Measurements from ENCODE around the gene EEA1. TPM values are rescaled to one million over a fixed set of nuclear protein-coding genes. Genes with fewer than 3 reads are reported as not detected.

Gene EEA1
- polyA plus RNA-seq, 4 donors: 15.0 to 18.7 (median 17.1) TPM

- no peak for DNase-seq (ENCODE audit: low read depth in 4 of 4, low spot score in 3 of 4)
Measured at GRCh38 chr12:92939116-92939515, 10.0 kb upstream of the EEA1 start.

DNA sequence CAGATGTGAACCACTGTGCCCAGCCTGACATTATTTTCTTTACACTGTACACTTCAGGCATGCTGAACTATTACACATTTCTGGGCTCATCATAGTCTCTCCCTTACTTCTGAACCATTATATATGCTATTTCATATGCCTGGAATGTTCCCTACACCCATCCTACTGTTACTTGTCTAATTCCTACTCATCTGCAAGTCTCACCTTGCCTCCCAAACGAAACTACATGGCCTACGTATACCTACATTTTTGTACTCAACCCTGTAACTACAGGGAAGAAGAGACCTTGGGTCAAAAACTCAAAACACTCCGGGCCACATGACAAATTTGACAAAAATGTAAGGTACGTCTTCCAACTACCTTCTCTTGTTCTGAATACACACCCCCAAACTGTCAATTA is 9.5 kb upstream of the EEA1 start:
- DNase-seq (ENCODE audit: low read depth in 4 of 4, low spot score in 3 of 4): no peak

- DNase-seq (ENCODE audit: low read depth in 4 of 4, low spot score in 3 of 4): no peak
Measured at GRCh38 chr12:92938018-92938417, 8.9 kb upstream of the EEA1 start.

- no peak for DNase-seq (ENCODE audit: low read depth in 4 of 4, low spot score in 3 of 4)
Measured at GRCh38 chr12:92933606-92934005, 4.5 kb upstream of the EEA1 start.

DNA sequence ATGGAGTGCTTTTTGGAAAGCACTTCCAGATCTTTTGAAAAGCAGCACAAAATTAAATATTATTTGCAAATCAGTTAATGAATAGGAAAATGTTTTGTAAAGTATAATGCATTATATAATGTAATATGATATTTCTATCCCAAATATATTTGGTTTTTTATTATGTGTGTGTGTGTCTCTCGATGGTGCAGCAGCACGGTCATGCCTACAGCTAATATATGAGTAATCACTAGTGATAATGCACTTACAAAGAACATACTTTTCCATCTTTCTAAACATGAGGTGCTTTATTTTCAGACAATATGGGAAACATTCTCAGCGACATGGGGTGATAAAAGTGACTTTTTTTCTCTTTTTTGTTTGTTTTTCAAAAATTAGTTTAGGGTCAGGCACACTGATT is 1.3 kb upstream of the EEA1 start:
- no peak for DNase-seq (ENCODE audit: low read depth in 4 of 4, low spot score in 3 of 4)

DNA sequence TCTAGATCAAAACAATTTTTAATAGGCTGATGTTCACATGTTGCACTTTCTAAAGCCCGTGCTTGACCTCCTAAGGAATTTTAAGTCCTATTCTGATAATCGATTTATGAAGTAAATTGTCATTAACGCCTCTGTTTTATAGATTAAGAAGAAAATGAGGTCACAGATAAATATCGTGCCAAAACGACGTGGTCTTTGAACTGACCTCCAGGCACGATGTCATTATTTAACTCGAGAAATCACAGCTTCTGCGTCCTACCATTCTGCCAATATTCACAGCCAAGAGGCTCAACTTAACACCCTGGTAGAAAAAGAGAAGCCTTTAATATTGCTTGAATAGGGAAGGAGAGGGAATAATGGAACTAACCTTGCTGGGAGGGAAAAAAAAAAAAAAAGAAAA is 888 bp upstream of the EEA1 start:
- no peak for DNase-seq (ENCODE audit: low read depth in 4 of 4, low spot score in 3 of 4)

GRCh38 chr12:92928421-92928961 is 604 bp downstream of the EEA1 start:
- DNase-seq (ENCODE audit: low read depth in 4 of 4, low spot score in 3 of 4): no peak

DNA sequence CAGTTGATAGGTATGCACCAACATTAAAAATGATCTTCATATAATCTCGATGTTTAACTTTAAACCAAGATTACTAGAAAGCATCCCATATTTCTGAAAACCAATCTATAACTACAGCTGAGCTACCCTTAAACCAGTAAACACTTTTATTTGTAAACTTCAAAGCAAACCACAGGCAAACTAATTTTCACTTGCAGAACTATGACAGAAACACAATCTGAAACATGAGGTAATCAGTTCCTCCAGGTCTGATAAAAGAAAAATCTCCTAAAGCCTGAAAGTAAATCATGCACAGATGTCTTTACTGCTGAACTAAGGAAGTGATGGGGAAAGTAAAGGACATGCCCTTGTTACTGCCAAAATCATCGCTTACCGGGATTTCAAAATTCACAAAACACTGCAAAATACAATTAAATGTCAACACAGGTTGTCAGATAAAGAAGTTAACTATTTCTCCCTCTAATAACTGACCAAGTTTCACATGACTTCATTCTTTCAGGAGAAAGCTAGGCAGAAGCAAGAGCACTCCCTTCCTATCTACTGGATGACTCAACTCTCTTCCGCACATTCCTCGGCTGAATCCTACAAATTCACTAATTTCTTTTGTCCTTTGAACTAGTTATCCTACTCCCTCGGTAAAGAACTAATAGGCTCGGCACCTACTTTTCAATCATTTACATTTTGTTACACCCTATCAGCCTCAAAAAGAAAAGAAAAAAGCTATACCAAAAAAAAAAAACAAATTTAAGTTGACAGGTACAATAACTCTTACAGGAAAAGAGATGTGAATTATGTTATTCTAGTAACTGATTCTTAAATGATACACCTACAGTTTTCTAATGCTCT is 1.4 kb downstream of the EEA1 start:
- DNase-seq (ENCODE audit: low read depth in 4 of 4, low spot score in 3 of 4): no peak

- no peak for DNase-seq (ENCODE audit: low read depth in 4 of 4, low spot score in 3 of 4)
Measured at GRCh38 chr12:92927055-92927435, 2.0 kb downstream of the EEA1 start.

DNA sequence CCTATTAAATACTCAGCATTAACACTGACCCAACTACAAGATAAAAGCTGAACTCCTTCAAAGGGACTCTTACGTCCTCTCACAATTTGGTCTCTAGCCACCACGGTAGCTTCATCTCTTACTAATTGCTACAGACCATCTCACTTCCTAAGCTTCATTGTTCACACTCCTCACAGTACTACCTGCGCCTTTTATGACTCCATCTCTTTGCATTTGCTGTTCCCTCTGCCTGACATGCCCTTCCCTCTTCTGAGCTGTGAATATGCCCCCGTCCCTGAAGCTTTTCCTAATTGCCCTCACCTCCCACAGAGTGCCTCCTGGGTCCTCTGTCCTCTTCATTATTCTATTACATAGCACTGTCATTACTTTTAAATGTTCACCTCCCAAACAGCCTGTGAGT is 2.5 kb downstream of the EEA1 start:
- DNase-seq (ENCODE audit: low read depth in 4 of 4, low spot score in 3 of 4): no peak

GRCh38 chr12:92921877-92922276 is 7.2 kb downstream of the EEA1 start:
- DNase-seq (ENCODE audit: low read depth in 4 of 4, low spot score in 3 of 4): no peak

DNA sequence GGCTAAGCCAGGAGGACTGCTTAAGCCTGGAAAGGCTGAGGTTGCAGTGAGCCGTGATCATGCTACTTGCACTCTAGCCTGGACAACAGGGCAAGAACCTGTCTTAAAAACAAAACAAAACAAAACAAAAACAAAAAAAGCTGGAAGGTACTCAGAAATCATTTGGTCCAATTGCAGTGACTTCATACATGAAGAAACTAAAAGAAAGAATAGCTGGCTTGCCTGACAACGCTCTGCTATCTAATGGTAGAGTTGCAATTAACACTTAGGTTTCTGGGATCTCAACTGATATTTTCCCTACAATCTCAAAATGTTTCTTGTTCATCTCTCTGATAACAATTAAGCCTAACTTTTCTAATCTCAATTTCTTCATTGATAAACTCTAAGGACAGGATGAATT is 13.7 kb downstream of the EEA1 start:
- DNase-seq (ENCODE audit: low read depth in 4 of 4, low spot score in 3 of 4): no peak

DNA sequence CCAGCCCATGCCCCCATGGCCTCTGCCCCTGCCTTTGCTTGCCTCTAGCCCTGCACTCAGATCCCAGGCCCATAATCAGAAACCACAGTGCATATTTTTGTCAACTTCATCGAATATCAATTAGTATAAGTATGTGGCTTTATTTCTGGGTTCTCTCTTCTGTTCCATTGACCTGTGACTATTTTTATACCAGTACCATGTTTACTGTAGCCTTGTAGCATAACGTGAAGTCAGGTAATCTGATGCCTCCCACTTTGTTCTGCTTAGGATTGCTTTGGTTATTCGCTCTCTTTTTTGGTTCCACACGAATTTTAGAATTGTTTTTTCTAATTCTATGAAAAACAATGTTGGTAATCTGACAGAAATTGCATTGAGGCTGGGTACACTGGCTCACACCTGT is 14.9 kb downstream of the EEA1 start:
- no peak for DNase-seq (ENCODE audit: low read depth in 4 of 4, low spot score in 3 of 4)

DNA sequence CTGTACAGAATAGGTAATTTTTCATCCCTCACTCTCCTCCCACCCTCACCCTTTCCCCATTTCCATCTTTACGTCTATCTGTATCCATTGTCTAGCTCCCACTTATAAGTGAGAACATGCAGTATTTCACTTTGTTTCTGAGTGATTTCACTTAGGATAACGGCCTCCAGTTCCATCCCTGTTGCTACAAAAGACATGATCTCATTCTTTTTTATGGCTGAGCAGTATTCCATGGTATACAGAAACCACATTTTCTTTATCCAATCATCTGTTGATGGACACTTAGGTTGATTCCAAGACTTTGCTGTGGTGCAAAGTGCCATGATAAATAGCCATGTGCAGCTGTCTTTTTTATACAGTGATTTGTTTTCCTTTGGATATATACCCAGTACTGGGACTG is 16.4 kb downstream of the EEA1 start:
- no peak for DNase-seq (ENCODE audit: low read depth in 4 of 4, low spot score in 3 of 4)

DNA sequence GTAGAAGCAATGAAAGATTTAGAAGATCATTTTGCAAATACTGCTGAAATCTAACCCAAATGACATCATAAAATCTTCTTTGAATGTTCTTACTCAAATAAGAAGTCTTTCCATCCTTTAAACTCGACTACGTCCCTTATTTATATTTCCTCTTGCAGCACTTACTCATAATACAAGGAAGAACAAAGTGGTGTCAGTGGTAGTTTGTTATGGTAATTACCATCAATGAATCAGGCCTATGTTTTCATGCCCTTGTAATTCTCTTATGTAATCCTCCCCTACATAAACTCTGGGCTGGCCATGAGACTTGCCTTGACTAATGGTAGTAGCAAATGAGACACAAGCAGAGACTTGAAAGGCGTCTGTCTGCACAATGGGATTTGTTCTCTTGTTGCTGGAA is 17.0 kb downstream of the EEA1 start:
- DNase-seq (ENCODE audit: low read depth in 4 of 4, low spot score in 3 of 4): no peak

GRCh38 chr12:92911339-92911738 is 17.8 kb downstream of the EEA1 start:
- DNase-seq (ENCODE audit: low read depth in 4 of 4, low spot score in 3 of 4): no peak

DNA sequence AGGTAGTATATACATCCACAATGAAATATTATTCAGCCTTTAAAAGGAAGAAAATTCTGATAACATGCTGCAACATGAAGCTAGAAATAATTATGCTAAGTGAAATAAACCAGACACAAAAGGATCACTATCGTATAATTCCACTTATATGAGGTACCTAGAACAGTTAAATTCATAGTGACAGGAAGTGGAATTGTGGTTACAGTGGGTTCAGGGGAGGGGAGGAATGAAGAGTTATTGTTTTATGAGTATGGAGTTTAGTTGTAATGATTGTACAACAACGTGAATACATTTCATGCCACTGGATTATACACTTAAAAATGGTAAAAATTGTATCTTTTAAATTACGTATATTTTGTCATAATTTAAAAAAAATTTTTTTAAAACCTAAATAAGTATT is 21.0 kb downstream of the EEA1 start:
- DNase-seq (ENCODE audit: low read depth in 4 of 4, low spot score in 3 of 4): no peak

- no peak for DNase-seq (ENCODE audit: low read depth in 4 of 4, low spot score in 3 of 4)
Measured at GRCh38 chr12:92905811-92906554, 23.1 kb downstream of the EEA1 start.

DNA sequence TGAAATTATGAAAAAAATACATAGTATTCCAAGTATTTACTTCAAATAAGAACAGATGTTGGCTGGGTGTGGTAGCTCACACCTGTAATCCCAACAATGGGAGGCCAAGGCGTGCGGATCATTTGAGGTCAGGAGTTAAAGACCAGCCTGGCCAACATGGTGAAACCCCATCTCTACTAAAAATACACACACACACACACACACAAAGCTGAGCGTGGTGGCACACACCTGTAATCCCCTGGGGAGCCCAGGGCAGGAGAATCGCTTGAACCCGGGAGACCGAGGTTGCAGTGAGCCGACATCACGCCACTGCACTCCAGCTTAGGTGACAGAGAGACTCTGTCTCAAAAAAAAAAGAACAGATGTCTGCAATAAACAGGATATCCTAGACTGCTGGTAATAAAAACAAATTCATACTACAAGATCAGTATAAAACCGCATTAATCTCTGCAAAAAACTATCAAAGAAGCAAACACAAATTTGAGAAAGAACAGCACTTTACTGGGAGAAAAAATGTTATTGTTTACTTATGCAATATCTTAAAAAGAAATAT is 23.8 kb downstream of the EEA1 start:
- no peak for DNase-seq (ENCODE audit: low read depth in 4 of 4, low spot score in 3 of 4)

- no peak for DNase-seq (ENCODE audit: low read depth in 4 of 4, low spot score in 3 of 4)
Measured at GRCh38 chr12:92900941-92901340, 28.2 kb downstream of the EEA1 start.

DNA sequence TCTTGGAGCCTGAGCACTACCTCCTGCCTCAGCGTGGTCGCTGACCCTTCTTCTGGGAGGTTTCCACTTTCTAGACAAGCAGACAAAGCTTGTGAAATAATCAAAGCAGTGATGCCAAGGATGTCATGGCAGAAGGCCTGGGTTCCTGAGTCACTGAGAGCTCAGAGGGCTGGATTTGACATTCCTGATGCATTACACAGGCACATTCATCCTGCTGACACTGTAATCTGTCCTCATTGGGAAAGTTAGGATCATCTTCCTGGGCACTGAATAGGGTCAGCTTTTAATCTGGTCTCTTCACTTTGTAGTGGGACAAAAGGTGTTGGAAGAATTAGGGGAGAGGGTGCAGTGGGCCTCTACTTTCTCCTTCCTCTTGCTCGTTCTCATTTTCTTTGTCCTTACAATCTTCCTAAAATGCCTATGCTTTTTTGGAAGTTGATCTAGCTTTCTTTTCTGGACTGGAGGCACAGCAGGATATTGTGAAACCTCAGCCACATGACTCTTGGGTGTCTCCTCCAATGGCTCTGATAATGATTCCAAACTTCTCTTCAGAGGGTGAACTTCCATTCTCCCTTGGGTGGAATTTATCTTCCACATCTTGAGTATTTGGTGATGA is 29.6 kb downstream of the EEA1 start:
- DNase-seq (ENCODE audit: low read depth in 4 of 4, low spot score in 3 of 4): peak in 1 of 4 donors; percentile 8

Measured in right renal pelvis (tissue), 4 donors.